OCI-LY1 (cell line): ENCODE results near the gene TCF3.

Source experiments
- H2AFZ ChIP-seq: fragments of 200-600 bp; sonication (generic), shearing (Covaris generic); 2 replicates; pipeline ENCODE4 v1.6.0; 2014; ENCODE audit warnings: antibody characterized with exemption, mild to moderate bottlenecking, low read length
- H3F3A ChIP-seq: fragments of 200-600 bp; sonication (generic), shearing (Covaris generic); 2 replicates; pipeline ENCODE4 v1.6.0; 2014; ENCODE audit warnings: mild to moderate bottlenecking, antibody characterized with exemption, low read length, moderate library complexity; ENCODE audit not compliant: insufficient read depth
- H3K27ac ChIP-seq: fragments of 200-600 bp; sonication (generic); 2 replicates; pipeline ENCODE4 v1.5.1; 2014; ENCODE audit warnings: low read length, mixed run types, mild to moderate bottlenecking, low read depth; ENCODE audit not compliant: poor library complexity, severe bottlenecking
- H3K27me3 ChIP-seq: fragments of 200-600 bp; sonication (generic); 2 replicates; pipeline ENCODE4 v1.6.0; 2014; ENCODE audit warnings: antibody characterized with exemption, mild to moderate bottlenecking, low read length, moderate library complexity; ENCODE audit not compliant: insufficient read depth
- H3K36me3 ChIP-seq: fragments of 200-600 bp; sonication (generic); 2 replicates; pipeline ENCODE4 v1.6.1; 2014; ENCODE audit warnings: mild to moderate bottlenecking, antibody characterized with exemption, low read length, moderate library complexity, mixed read lengths; ENCODE audit not compliant: insufficient read depth
- H3K4me1 ChIP-seq: fragments of 200-600 bp; sonication (generic); 2 replicates; pipeline ENCODE4 v1.5.1; 2014; ENCODE audit warnings: mild to moderate bottlenecking, low read length, moderate library complexity; ENCODE audit not compliant: insufficient read depth, severe bottlenecking
- H3K4me2 ChIP-seq: fragments of 200-600 bp; sonication (generic), shearing (Covaris generic); 2 replicates; pipeline ENCODE4 v1.6.1; 2014; ENCODE audit warnings: low read length
- H3K4me3 ChIP-seq: fragments of 200-600 bp; sonication (generic); 2 replicates; pipeline ENCODE4 v1.5.1; 2014; ENCODE audit warnings: low read length, low read depth, mild to moderate bottlenecking, mixed read lengths; ENCODE audit not compliant: poor library complexity, severe bottlenecking
- H3K79me2 ChIP-seq: fragments of 200-600 bp; shearing (Covaris generic); 2 replicates; pipeline ENCODE4 v1.6.1; 2016; ENCODE audit warnings: mixed run types, low read length, mixed read lengths; ENCODE audit not compliant: insufficient read depth
- H3K9ac ChIP-seq: fragments of 200-600 bp; sonication (generic), shearing (Covaris generic); 2 replicates; pipeline ENCODE4 v1.6.1; 2014; ENCODE audit warnings: mild to moderate bottlenecking, low read length, mixed read lengths
- H3K9me2 ChIP-seq: fragments of 200-600 bp; sonication (generic), shearing (Covaris generic); 2 replicates; pipeline ENCODE4 v1.6.1; 2014; ENCODE audit warnings: low read depth, mild to moderate bottlenecking, low read length, mixed read lengths
- H3K9me3 ChIP-seq: fragments of 200-600 bp; shearing (Covaris generic); 2 replicates; pipeline ENCODE4 v1.6.1; 2014; ENCODE audit warnings: low read length, mixed read lengths
- H4K20me1 ChIP-seq: fragments of 200-600 bp; sonication (generic), shearing (Covaris generic); 2 replicates; pipeline ENCODE4 v1.6.0; 2016; ENCODE audit warnings: mild to moderate bottlenecking, low read length; ENCODE audit not compliant: insufficient read depth
- CTCF ChIP-seq: fragments of 200-600 bp; sonication (generic), shearing (Covaris generic); IDR thresholded peaks from 2 replicates; pipeline ENCODE4 v1.5.1; 2017; ENCODE audit warnings: mild to moderate bottlenecking, antibody characterized with exemption, low read length, moderate library complexity, mixed read lengths
- EZH2 ChIP-seq: fragments of 200-600 bp; sonication (generic), shearing (Covaris generic); IDR thresholded peaks from 2 replicates; pipeline ENCODE4 v1.8.0; 2017; ENCODE audit warnings: borderline replicate concordance, mixed run types, mild to moderate bottlenecking, antibody characterized with exemption, low read length, moderate library complexity, mixed read lengths

The TCF3 gene

GRCh38 chr19:1560286-1560882 lies 92.0 kb downstream of the TCF3 start:
- no peak overlapping the region for H3K27ac ChIP-seq
- H3K9me3 ChIP-seq: no peaks in the 10 kb centered on the region
- H3K79me2 ChIP-seq: no peaks in the 10 kb centered on the region
- no peak overlapping the region for H3K4me2 ChIP-seq
- H3K4me3 ChIP-seq: no peak overlapping the region
- no peaks in the 10 kb centered on the region for H3K4me1 ChIP-seq
- no peak overlapping the region for H2AFZ ChIP-seq
- H3K27me3 ChIP-seq: no peaks in the 10 kb centered on the region
- no peak overlapping the region for H3K9ac ChIP-seq
- no peaks in the 10 kb centered on the region for H4K20me1 ChIP-seq
- no peaks in the 10 kb centered on the region; the same call in 1 of the 2 replicates for H3K36me3 ChIP-seq
- no peaks in the 10 kb centered on the region for H3F3A ChIP-seq
- TF ChIP-seq CTCF (no peak), EZH2 (no peak)
- H3K9me2 ChIP-seq: no peaks in the 10 kb centered on the region
